Osteocyte (in vitro differentiated cells): ENCODE data around the gene KCNJ16. TPM values are rescaled to one million over a fixed set of nuclear protein-coding genes. Genes with fewer than 3 reads are reported as not detected.

Experiments used
- DNase-seq: peaks from one replicate; pipeline ENCODE4 v3.0.0; 2021; ENCODE audit warnings: mixed read lengths; ENCODE audit not compliant: unreplicated experiment; ENCODE audit errors: extremely low spot score
- H3K27ac Mint-ChIP-seq: one replicate; pipeline ENCODE4 v1.8.0; 2021; ENCODE audit warnings: mild to moderate bottlenecking, mixed read lengths; ENCODE audit not compliant: unreplicated experiment
- H3K27me3 Mint-ChIP-seq: one replicate; pipeline ENCODE4 v1.8.0; 2021; ENCODE audit warnings: mixed read lengths; ENCODE audit not compliant: unreplicated experiment
- H3K36me3 Mint-ChIP-seq: one replicate; pipeline ENCODE4 v1.8.0; 2021; ENCODE audit warnings: mixed read lengths; ENCODE audit not compliant: unreplicated experiment
- H3K4me1 Mint-ChIP-seq: one replicate; pipeline ENCODE4 v1.8.0; 2021; ENCODE audit warnings: mixed read lengths; ENCODE audit not compliant: unreplicated experiment
- H3K4me3 Mint-ChIP-seq: one replicate; pipeline ENCODE4 v1.8.0; 2021; ENCODE audit warnings: mild to moderate bottlenecking, moderate library complexity, mixed read lengths; ENCODE audit not compliant: unreplicated experiment
- H3K9me3 Mint-ChIP-seq: one replicate; pipeline ENCODE4 v1.8.0; 2021; ENCODE audit warnings: mixed read lengths; ENCODE audit not compliant: unreplicated experiment
- CTCF ChIP-seq: fragments of 200-600 bp; sonication (generic); IDR thresholded peaks from 2 replicates; pipeline ENCODE4 v1.5.0; 2021; ENCODE audit warnings: antibody characterized with exemption, mild to moderate bottlenecking, moderate library complexity
- total RNA-seq: library from RNA; stranded (reverse); gene quantifications from 2 replicates; pipeline ENCODE4 v1.2.1, GENCODE V29; 2021

The KCNJ16 gene
- total RNA-seq, 1 donor from 2014 or later, result not detected

DNA sequence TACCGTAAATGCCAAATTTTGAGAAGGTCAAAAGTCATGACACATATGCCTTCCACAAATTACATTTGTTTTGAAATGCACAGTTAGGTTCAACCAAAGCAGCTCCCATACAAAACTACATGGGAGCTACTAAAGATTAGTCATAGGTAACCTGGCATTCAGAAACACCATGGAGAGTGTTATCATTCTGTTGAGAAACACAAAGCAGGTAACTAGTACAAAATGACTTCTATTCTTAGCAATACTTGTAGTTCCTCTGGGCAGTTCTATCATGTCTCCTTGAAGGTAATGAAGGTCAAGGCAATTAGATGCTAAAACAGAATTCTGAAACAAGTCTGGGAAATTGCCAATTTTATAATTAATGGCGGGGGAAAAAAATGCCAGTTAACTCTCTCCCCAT, 39.4 kb downstream of the KCNJ16 start:
- no peaks in the 10 kb centered on the region for H3K36me3 Mint-ChIP-seq
- H3K9me3 Mint-ChIP-seq, result no peaks in the 10 kb centered on the region
- peaks cover 2% of the 10 kb centered on the region for H3K27me3 Mint-ChIP-seq
- no peak overlapping the region for H3K27ac Mint-ChIP-seq
- peaks cover 10% of the 10 kb centered on the region for H3K4me1 Mint-ChIP-seq
- TF ChIP-seq CTCF, result no peak
- no peak for DNase-seq
- H3K4me3 Mint-ChIP-seq, result no peak overlapping the region

DNA sequence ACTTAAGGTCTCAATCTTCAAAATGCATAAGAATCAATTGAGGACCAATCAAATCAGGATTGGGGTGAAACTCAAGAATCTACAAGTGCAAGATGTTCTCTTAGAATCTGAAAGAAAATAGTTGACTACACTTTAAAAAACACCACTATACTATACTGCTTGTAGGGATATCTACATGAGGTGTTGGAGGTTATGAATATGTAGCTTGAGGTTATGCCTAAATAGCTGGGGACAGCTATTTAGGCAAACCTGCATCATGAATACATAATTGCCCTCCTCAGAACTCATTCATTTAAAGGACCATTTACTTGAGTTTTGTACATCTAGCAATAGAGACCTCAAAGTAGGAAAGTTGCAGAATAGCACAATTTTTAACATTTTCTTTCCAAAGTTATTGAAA, 40.1 kb downstream of the KCNJ16 start:
- Mint-ChIP-seq H3K4me3 (no peak overlapping the region), H3K9me3 (no peaks in the 10 kb centered on the region), H3K27me3 (peaks cover 2% of the 10 kb centered on the region), H3K4me1 (peaks cover 7% of the 10 kb centered on the region), H3K27ac (no peak overlapping the region), H3K36me3 (no peaks in the 10 kb centered on the region)
- no peak for DNase-seq
- no peak for TF ChIP-seq CTCF

DNA sequence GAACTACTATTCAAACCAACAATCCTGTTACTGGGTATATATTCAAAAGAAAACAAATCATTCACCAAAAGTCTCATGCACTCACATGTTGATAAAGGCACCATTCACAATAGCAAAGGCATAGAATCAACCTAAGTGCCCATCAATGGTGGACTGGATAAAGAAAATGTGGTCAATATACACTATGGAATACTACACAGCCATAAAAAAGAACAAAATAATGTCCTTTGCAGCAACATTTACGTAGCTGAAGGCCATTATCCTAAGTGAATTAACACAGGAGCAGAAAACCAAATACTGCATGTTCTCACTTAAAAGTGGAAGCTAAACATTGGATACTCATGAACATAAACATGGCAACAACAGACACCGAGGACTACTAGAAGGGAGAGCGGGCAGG, 41.9 kb downstream of the KCNJ16 start:
- Mint-ChIP-seq H3K9me3 (no peaks in the 10 kb centered on the region), H3K27ac (no peak overlapping the region), H3K36me3 (no peaks in the 10 kb centered on the region), H3K27me3 (peaks cover 2% of the 10 kb centered on the region), H3K4me1 (no peaks in the 10 kb centered on the region), H3K4me3 (no peak overlapping the region)
- no peak for DNase-seq
- TF ChIP-seq CTCF, result no peak

GRCh38 chr17:70119545-70119944, 44.5 kb downstream of the KCNJ16 start:
- no peak for TF ChIP-seq CTCF
- no peaks in the 10 kb centered on the region for H3K4me1 Mint-ChIP-seq

DNA sequence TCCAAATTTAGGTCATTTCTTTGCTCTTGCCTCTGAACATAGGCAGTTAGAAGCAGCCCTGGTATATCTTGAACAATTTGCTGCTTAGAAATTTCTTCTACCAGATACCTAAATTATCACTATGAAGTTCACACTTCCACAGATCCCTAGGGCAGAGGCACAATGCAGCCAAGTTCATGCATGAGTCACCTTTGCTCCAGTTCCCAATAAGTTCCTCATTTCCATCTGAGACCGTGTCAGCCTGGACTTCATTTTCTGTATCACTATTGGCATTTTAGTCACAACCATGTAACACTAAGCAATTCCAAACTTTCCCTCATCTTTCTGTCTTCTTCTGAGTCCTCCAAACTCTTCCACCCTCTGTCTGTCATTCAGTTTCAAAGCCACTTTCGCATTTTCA, 45.0 kb downstream of the KCNJ16 start:
- no peak overlapping the region for H3K4me3 Mint-ChIP-seq
- no peaks in the 10 kb centered on the region for H3K9me3 Mint-ChIP-seq

More at GRCh38 chr17:70119545-70119944, 44.5 kb downstream of the KCNJ16 start:
- no peak overlapping the region for H3K27ac Mint-ChIP-seq
- H3K4me3 Mint-ChIP-seq, result no peak overlapping the region
- no peaks in the 10 kb centered on the region for H3K36me3 Mint-ChIP-seq
- no peak for DNase-seq
- H3K9me3 Mint-ChIP-seq, result no peaks in the 10 kb centered on the region
- H3K27me3 Mint-ChIP-seq, result peaks cover 2% of the 10 kb centered on the region

More for the DNA sequence above, 45.0 kb downstream of the KCNJ16 start:
- Mint-ChIP-seq H3K27ac (no peak overlapping the region), H3K4me1 (no peaks in the 10 kb centered on the region), H3K36me3 (no peaks in the 10 kb centered on the region), H3K27me3 (peaks cover 2% of the 10 kb centered on the region)
- DNase-seq, result no peak
- TF ChIP-seq CTCF, result no peak
